Prostate gland (tissue), 2 donors: Measurements from ENCODE around the gene SLC16A9. TPM values are rescaled to one million over a fixed set of nuclear protein-coding genes. Genes with fewer than 3 reads are reported as not detected.
"Not testable (repeated sequence)": the region's sequence is repeated elsewhere in the genome, so short reads cannot be mapped to it uniquely, and the experiment has no call there.

Experiments used
- DNase-seq: peaks from one replicate; pipeline ENCODE4 v3.0.0-alpha.2; 2019; ENCODE audit warnings: low spot score
- H3K27ac ChIP-seq, 2 donors: fragments of 200-600 bp; sonication (generic); 2 replicates each; pipeline ENCODE4 v1.5.1; 2017 to 2019
- H3K27me3 ChIP-seq: fragments of 200-600 bp; sonication (generic); replicated peaks from 2 replicates; pipeline ENCODE4 v1.5.1; 2019; ENCODE audit not compliant: insufficient read depth
- H3K36me3 ChIP-seq, 2 donors: fragments of 200-600 bp; sonication (generic); 1 replicate in 1 of 2; 2 replicates in 1 of 2; pipeline versions ENCODE4 v1.5.1 to v1.8.1; 2017 to 2019
- H3K4me1 ChIP-seq: fragments of 200-600 bp; sonication (generic); replicated peaks from 2 replicates; pipeline ENCODE4 v1.5.1; 2019
- H3K4me3 ChIP-seq, 2 donors: fragments of 200-600 bp; sonication (generic); 2 replicates each; pipeline ENCODE4 v1.5.1; 2017 to 2019
- H3K9me3 ChIP-seq: fragments of 200-600 bp; sonication (generic); 2 replicates; pipeline ENCODE4 v1.5.1; 2017
- POLR2A ChIP-seq: fragments of 450-650 bp; IDR thresholded peaks from one replicate; pipeline ENCODE4 v1.6.1; 2016; ENCODE audit warnings: antibody characterized with exemption, mild to moderate bottlenecking
- POLR2AphosphoS5 ChIP-seq: sonication (generic); formaldehyde crosslinking; IDR thresholded peaks from one replicate; pipeline ENCODE4 v1.6.1; 2017; ENCODE audit warnings: antibody characterized with exemption
- whole genome bisulfite sequencing: methylation state at CpG from one replicate; pipeline ENCODE4 v1.1.5; 2018; 5-methylcytosine and 5-hydroxymethylcytosine counted together
- intact Hi-C: fragments of 100-400 bp; cut with DNase I; formaldehyde crosslinking; loops from one replicate; pipeline ENCODE4 v1.14.2; 2022
- total RNA-seq, 2 donors: library from RNA; depleted of rRNA; stranded (reverse); fragments of >200 nt; gene quantifications; one replicate each; pipeline ENCODE4 v1.1.0, GENCODE V29; 2016
- TF ChIP-seq, protein P1 (sequence below), 4 experiments: fragments of 200-600 bp in 2 of 4; fragments of 450-650 bp in 2 of 4; sonication (generic) in 2 of 4; IDR thresholded peaks; 1 replicate in 3 of 4; 2 replicates in 1 of 4; pipeline ENCODE4 v1.5.1; 2016 to 2019; ENCODE audit warnings: antibody characterized with exemption in 4 of 4, mild to moderate bottlenecking in 2 of 4, moderate library complexity in 2 of 4

Gene SLC16A9
- total RNA-seq, 2 donors from 2014 or later, result 9.8 to 15.7 TPM

DNA sequence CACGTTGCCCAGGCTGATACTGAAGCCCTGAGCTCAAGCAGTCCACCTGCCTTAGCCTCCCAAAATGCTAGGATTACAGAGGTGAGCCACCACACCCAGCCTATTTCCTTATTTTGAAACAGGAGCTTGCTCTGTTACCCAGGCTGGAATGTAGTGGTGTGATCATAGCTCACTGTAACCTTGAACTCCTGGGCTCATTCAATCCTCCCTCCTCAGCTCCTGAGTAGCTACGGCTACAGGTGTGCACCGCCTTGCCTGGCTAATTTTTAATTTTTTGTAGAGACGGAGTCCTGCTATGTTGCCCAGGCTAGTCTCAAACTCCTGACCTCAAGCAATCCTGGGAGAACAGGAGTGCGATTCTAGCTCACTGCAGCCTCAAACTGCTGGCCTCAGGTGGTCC lies 31.9 kb upstream of the SLC16A9 start:
- no peak overlapping the region for H3K4me3 ChIP-seq
- H3K4me1 ChIP-seq, result no peaks in the 10 kb centered on the region
- no peaks in the 10 kb centered on the region for H3K27me3 ChIP-seq
- WGBS, result 94% methylated on average over 5 of the region's 5 CpGs
- no peaks in the 10 kb centered on the region for H3K36me3 ChIP-seq
- TF ChIP-seq POLR2A, result no peak
- TF ChIP-seq POLR2AphosphoS5, result no peak
- TF ChIP-seq, protein P1, sequence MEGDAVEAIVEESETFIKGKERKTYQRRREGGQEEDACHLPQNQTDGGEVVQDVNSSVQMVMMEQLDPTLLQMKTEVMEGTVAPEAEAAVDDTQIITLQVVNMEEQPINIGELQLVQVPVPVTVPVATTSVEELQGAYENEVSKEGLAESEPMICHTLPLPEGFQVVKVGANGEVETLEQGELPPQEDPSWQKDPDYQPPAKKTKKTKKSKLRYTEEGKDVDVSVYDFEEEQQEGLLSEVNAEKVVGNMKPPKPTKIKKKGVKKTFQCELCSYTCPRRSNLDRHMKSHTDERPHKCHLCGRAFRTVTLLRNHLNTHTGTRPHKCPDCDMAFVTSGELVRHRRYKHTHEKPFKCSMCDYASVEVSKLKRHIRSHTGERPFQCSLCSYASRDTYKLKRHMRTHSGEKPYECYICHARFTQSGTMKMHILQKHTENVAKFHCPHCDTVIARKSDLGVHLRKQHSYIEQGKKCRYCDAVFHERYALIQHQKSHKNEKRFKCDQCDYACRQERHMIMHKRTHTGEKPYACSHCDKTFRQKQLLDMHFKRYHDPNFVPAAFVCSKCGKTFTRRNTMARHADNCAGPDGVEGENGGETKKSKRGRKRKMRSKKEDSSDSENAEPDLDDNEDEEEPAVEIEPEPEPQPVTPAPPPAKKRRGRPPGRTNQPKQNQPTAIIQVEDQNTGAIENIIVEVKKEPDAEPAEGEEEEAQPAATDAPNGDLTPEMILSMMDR (IDR thresholded peaks at IDR 0.05), result no peak
- no peak overlapping the region for H3K27ac ChIP-seq
- intact Hi-C loops, result no loop called here
- DNase-seq, result no peak
- no peaks in the 10 kb centered on the region for H3K9me3 ChIP-seq

DNA sequence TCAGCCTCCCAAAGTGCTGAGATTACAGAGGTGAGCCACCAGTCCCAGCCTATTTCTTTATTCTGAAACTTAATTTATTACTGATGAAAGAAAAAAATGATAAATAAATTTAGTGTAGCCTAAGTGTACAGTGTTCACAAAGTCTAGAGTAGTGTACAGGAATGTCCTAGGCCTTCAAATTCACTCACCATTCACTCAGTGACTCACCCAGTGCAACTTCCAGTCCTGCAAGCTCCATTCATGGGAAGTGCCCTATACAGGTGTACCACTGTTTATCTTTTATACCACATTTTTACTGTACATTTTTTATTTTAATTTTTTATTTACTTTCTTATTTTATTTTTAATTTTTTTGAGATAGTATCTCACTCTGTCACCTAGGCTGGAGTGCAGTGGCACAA lies 31.4 kb upstream of the SLC16A9 start:
- TF ChIP-seq POLR2AphosphoS5 (no peak), POLR2A (no peak)
- TF ChIP-seq, protein P1 (IDR thresholded peaks at IDR 0.05), result no peak
- Histone ChIP-seq H3K27me3 (no peaks in the 10 kb centered on the region), H3K27ac (no peak overlapping the region), H3K4me3 (no peak overlapping the region), H3K9me3 (no peaks in the 10 kb centered on the region), H3K36me3 (no peaks in the 10 kb centered on the region), H3K4me1 (no peaks in the 10 kb centered on the region)
- intact Hi-C loops, result no loop called here
- no peak for DNase-seq

DNA sequence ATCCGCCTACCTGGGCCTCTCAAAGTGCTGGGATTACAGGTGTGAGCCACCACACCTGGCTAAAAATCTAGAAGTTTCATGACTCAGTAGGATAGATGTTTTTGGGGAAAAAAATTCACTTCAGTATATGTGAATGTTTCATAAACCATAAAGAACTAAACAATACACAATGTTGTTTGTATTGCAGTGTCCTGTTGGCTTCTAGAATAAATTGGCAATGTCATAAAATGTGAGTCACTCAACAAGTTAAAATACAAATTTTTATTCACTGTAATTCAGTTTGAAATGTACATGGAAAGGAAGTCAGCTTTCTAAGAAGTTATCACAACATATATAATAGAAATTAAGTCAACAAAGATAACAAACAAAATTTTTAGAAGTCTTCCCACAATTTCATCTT lies 27.1 kb upstream of the SLC16A9 start:
- intact Hi-C loops, result no loop called here
- Histone ChIP-seq H3K36me3 (no peaks in the 10 kb centered on the region), H3K27me3 (no peaks in the 10 kb centered on the region), H3K27ac (no peak overlapping the region), H3K4me1 (no peaks in the 10 kb centered on the region), H3K9me3 (no peaks in the 10 kb centered on the region), H3K4me3 (no peak overlapping the region)
- DNase-seq, result no peak
- 81% methylated on average over 1 of the region's 1 CpG for WGBS
- TF ChIP-seq, protein P1 (IDR thresholded peaks at IDR 0.05), result no peak
- no peak for TF ChIP-seq POLR2A
- TF ChIP-seq POLR2AphosphoS5, result no peak

DNA sequence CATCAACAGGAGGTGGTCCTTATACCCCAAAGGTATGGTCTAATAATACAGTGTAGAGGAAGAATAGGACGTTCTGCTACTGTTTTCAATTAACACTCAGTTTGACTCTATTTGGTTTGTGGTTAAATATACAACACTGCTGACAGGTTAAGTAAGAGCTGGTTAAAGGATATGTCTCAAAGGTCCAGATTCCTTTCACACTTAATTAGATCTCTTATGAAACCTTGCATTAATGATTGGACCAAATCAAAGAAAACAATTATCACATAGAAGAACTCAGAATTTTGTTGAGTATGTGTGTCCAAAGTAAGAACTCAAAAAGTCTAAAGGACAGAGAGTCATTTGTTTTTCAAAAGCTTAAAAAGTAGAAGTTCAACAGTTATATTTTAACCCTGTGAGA lies 25.6 kb upstream of the SLC16A9 start:
- no peaks in the 10 kb centered on the region for H3K9me3 ChIP-seq
- no peaks in the 10 kb centered on the region for H3K27me3 ChIP-seq
- no peak overlapping the region for H3K4me3 ChIP-seq
- H3K27ac ChIP-seq, result no peak overlapping the region
- TF ChIP-seq POLR2A, result no peak
- TF ChIP-seq, protein P1 (IDR thresholded peaks at IDR 0.05), result no peak
- TF ChIP-seq POLR2AphosphoS5, result no peak
- WGBS, result 55% methylated on average over 1 of the region's 1 CpG
- intact Hi-C loops, result no loop called here
- H3K4me1 ChIP-seq, result no peaks in the 10 kb centered on the region
- DNase-seq, result no peak
- H3K36me3 ChIP-seq, result no peaks in the 10 kb centered on the region

DNA sequence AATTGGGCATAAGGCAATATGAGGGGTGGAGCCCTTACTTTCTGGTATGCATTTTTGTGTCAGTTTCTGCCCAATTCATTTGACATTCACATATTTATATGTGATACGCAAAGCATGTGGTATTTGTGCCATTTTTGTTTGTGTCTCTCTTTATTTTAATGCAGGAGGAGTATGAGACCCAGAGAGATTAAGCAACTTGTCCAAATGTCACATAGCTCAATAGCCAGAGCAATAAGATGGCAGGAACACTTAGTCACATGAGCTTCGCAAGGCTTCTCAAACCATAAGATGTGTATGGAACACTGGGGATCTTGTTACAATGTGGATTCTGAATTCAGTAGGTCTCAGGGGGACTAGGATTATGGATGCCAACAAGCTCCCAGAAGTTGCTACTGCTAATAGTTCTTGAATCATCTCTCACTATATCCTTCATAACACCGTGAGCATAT lies 24.4 kb upstream of the SLC16A9 start:
- TF ChIP-seq POLR2AphosphoS5, result no peak
- TF ChIP-seq, protein P1 (IDR thresholded peaks at IDR 0.05), result no peak
- TF ChIP-seq POLR2A, result no peak
- no peaks in the 10 kb centered on the region for H3K27me3 ChIP-seq
- no peak overlapping the region for H3K27ac ChIP-seq
- intact Hi-C loops, result no loop called here
- no peaks in the 10 kb centered on the region for H3K36me3 ChIP-seq
- H3K4me3 ChIP-seq, result no peak overlapping the region
- H3K4me1 ChIP-seq, result no peaks in the 10 kb centered on the region
- DNase-seq, result no peak
- no peaks in the 10 kb centered on the region for H3K9me3 ChIP-seq
- WGBS, result 64% methylated on average over 3 of the region's 3 CpGs

DNA sequence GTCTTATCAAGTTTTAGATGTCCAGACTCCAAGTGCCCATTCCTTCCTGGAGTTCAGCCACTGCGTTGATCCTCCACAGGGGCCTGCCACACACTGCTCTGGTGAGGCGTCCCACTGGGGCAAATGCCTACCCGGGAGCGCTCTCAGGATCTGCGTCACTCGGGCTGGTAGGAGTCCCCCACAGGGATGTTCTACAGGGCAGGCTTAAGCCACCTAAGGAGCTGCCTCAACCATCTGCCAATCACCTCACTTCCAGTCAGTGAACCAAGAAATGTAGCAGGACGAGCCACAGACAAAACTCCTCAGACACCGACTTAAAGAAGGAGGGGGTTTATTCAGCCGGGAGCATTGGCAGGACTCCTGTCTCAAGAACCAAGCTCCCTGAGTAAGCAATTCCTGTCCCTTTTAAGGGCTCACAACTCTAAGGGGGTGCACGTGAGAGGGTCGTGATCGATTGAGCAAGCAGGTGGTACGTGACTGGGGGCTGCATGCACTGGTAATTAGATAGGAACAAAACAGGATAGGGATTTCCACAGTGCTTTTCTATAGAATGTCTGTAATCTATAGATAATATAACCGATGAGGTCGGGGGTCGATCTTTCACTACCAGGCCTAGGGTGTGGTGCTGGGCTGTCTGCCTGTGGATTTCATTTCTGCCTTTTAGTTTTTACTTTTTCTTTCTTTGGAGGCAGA lies 23.8 kb upstream of the SLC16A9 start:
- WGBS, result 95% methylated on average over 16 of the region's 16 CpGs
- H3K27ac ChIP-seq, DNase-seq, H3K4me3 ChIP-seq, H3K36me3 ChIP-seq, H3K4me1 ChIP-seq, H3K9me3 ChIP-seq, H3K27me3 ChIP-seq, intact Hi-C loops: not testable (repeated sequence)

DNA sequence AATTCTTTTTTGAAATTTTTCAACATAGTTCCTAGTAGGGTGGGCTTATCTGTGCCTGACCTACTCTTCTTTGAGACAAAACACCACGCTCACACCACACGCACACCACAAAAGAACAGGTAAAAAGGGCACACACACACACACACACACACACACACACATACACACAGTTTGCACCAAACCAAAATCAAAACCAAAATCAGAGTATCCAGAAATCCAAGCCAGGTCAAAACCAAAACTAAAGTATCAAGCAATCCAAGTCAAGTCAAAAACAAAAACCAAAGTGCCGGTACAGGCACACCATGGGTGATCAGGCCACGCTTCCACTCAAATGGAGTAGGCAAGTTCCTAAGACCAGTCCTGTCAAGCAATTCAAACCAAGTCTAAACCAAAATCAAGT lies 23.2 kb upstream of the SLC16A9 start:
- H3K4me1 ChIP-seq, intact Hi-C loops, H3K27ac ChIP-seq, H3K4me3 ChIP-seq, H3K36me3 ChIP-seq, H3K9me3 ChIP-seq, H3K27me3 ChIP-seq, DNase-seq: not testable (repeated sequence)
- WGBS, result 96% methylated on average over 4 of the region's 4 CpGs
